Muscle of back (tissue), 11 donors: Measurements from ENCODE around the gene SLC22A5. TPM values are rescaled to one million over a fixed set of nuclear protein-coding genes. Genes with fewer than 3 reads are reported as not detected.
"Not testable (repeated sequence)": the region's sequence is repeated elsewhere in the genome, so short reads cannot be mapped to it uniquely, and the experiment has no call there.

ENCODE experiments used
- DNase-seq, 3 donors: peaks; one replicate each; pipeline versions ENCODE4 v3.0.0 to v3.0.0-alpha.2; 2013
- polyA plus RNA-seq, 10 donors: library from polyadenylated mRNA; unstranded; fragments of 120-200 nt; gene quantifications; one replicate each; pipeline ENCODE4 v1.2.1, GENCODE V29; 2013; ENCODE audit not compliant: insufficient read length in 10 of 10

SLC22A5 gene
- polyA plus RNA-seq, 10 donors: 5.8 to 15.5 (median 8.7) TPM

DNA sequence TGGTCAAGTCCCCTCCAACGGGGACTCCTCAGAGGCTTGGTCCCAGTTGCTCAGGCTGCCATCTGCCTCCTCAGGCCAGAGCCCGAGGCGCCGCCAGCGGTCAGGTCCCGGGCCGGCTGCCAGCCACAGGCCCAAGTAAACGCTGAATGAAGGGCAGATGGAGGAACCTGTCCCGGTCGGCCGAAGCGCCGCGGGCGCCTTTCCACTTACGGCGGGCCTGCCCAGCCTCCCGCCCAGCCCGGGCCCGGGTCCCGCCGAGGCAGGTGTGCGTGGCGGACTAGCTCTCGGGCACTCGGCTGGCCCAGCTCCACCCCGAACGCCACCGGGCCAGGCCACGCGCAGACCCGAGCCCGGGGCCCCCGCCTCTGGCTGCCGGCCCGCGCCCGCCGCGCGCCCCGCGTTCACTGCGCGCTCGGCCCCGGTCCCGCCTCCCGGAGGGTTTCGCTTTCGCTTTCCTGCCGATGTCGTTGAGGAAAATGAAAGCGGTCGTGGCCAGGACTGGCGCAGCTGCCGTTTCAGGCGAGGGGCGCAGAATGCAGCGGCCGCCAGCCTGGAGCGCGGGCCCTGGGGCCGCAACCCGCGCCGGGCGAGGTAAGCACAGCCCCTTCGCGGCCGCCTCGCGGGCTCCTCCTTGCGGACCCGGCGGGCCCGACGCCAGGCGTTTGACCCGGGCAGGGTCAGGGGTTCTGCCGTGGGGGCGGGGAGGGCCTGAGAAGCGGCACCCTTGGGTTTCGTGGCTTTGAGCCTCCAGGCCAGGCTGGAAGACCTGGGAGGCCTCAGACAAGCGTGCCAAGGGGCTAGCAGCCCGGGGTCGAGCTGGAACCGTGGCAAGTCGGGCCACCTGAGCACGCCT is 41.2 kb downstream of the SLC22A5 start:
- DNase-seq: peak; percentile 74 to 93 (median 82)

DNA sequence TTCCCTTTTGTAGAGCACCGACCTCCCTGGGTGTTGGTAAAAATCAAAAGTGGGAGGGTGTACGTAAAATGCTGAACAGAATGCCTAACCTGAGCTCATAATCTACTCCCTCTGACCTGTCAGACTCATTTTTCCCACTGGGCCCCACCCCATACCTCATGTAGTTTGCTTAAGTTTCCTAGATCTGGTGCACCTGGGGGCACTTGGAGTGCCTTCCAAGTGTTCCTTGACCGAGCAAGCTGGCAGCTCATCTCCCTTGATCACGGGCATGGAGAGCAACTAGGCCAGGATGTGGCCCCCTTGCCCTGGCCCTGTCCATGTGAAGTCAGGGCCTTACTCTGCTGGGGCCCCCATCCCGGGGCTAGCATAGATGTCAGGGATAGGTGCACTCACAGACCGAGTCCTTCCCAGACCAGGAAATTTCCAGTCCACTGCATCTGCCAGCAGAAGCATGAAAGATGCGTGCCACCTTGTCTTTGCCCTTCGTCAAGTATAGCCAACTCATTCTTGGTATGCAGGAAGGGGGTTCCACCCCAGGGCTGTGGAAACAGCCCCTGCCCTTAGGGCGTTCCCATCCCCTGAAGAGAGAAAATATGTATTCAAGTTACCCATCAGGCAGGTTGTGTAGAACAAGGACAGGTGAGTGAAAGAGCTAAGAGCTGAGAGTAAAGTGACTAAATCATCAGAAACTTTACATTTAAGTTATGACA is 41.9 kb downstream of the SLC22A5 start:
- no peak for DNase-seq

DNA sequence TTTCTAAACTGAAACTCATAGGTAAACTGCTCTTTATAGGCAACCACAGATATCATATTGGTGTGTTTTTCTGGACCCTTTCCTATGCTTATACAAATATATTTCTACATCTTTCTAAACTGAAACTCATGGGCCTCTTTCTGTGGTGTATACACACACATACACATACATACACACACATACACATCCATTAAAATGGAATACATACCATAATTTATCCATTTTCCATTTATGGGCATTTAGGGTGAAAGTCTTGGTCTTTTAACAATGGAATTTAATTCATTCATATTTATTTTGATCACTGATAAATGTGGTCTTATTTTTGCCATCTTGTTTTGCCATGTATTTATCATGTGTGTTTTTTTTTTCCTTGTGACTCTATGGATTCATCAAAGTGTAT is 44.1 kb downstream of the SLC22A5 start:
- DNase-seq: no peak

DNA sequence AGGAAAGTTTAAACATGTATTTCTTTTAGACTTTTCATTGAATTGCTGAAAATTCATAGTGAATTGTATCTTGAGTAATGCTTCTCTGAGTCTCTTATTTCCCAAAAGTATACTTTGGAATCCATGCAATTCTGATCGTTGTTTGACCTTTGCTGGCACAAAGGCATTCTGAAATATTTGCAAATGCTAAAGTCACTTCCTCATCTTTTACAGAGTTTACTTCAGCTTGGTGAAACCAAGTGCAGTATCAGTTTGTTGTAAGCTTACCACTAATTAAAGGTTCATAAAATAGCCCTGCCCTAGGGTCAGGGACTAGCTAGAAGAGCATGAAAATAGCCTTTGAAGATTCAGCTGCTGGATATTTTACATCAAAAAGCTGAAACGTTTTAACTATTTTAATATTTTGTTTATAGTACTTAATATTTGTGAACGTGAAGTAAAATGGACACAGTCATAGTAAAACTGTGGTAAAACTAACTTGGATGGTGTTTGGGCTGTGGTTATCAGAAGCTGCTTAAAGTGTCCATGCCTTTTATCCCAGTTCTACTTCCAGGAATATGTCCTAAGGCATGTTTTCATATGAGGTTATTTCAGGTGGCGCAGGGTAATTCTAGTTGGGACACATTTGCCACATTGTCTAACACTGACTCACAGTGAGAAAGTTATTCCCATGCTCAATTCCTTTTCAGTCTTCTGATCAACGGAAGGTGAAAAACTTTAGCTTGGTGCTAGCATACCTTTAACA is 45.3 kb downstream of the SLC22A5 start:
- peak in 1 of 3 donors; percentile 62 for DNase-seq

DNA sequence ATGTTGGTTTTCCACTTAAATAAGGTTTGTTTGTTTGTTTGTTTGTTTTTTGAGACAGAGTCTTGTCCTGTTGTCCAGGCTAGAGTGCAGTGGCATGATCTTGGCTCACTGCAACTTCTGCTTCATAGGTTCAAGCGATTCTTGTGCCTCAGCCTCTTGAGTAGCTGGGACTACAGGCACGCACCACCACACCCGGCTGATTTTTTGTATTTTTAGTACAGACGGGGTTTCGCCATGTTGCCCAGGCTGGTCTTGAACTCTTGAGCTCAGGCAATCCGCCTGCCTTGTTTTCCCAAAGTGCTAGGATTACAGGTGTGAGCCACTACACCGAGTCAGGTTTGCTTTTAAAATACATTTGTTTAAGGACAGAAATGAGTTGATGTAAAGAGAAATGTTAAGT is 46.0 kb downstream of the SLC22A5 start:
- DNase-seq: not testable (repeated sequence)

DNA sequence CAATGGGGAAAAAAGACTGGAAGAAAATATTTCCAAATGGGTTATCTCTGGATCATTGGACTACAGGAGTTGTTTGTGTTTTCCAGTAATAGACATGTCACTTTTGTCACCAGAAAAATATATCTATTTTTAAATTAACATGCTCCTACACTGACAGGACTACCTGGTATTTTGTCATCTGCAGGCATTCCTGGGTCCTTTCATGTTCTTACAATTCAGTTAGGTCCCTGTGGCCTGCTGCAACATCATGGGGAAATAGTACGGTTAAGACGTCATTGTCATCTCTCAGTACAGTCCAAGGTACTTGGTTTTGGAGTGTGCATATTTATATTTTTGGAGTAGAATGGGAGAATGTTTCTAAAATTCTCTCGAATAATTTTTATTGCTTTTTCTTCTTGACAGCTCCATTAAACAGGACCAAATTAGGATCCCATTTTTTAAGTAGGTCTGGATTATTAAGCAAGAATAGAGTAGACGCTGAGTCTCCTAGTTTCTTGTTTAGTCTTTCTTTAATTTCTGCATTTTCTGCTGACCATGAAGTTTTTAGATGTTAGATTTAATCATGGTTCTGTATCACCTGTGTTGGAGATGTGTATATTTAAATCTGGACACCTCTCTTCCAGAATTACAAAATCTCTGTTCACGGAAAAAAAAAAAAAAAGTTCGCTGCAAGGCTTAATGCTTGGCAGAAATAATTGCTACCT is 46.9 kb downstream of the SLC22A5 start:
- DNase-seq: no peak

DNA sequence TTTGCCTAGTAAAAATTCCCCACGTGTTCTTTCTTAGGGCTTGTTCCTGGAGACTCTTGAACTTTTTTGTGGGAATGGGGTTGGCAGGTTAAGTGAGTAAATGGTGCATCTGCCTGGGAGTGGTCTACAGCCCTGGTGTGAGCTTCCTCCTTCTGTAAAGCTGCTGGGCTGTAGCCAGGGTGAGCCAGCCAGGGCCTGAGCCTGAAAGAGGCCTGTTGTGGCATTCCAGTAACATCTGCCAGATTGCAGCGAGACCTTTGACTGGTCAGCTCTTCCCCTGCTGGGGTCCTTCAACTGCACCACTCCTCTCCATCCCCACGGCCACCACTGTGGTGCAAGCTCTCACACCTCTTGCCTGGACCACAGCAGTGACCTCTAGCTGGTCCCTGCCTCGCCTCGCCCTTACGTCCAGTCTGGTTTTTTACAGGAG is 47.5 kb downstream of the SLC22A5 start:
- DNase-seq: no peak

DNA sequence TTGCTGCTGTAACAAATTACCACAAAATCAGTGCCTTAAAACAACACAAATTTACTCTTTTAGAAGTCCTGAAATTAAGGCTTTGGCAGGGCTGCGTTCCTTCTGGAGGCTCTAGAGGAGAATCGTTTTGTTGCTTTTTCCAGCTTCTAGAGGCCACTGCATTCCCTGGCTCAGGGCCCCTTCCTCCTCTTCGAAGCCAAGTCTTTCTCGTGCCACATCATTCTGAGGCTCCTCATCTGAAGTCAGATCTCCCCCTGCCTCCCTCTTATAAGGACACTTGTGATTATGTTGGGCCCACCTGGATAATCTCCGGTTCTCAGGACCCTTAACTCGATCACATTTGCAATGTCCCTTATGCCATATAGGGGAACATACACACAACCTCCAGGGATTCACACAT is 48.0 kb downstream of the SLC22A5 start:
- no peak for DNase-seq

DNA sequence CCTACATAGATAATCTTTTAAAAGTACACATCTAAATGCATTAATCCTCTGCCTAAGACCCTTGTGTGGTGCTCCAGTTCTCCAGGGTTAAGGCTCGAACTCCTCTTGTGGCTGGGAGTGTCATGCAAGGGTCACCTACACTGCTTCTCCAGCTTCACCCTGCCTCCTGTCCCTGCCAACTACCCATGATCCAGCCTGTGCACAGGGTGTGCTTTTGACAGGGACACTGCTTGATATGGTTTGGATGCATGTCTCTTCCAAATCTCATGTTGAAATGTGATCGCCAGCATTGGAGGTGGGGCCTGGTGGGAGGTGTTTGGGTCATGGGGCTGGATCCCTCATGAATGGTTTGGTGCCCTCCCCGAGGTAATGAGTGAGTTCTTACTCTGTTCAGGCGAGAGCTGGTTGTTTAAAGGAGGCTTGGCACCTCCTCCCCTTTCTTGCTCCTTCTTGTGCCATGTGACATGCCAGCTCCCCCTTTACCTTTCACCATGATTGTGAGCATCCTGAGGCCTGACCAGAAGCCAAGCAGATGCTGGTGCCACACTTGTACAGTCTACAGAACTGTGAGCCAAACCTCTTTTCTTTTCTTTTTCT is 48.5 kb downstream of the SLC22A5 start:
- no peak for DNase-seq

DNA sequence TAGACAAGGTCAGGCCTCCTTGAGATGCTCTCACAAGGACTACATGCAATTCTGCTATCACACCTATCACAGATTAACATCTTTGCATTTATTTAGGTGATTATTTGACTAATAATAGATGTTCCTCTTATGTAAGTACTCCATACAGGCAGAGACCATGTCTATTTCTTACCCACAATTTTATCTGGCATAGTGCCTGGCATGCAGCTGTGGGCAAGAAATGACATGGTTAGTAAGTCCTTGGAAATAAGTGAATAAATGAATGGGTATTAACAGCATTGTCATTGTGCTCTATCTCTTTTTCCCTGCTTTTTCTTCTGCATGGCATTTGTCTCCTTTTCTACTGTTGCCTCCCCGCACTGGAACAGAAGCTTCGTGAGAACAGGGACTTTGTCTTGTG is 49.4 kb downstream of the SLC22A5 start:
- DNase-seq: no peak

DNA sequence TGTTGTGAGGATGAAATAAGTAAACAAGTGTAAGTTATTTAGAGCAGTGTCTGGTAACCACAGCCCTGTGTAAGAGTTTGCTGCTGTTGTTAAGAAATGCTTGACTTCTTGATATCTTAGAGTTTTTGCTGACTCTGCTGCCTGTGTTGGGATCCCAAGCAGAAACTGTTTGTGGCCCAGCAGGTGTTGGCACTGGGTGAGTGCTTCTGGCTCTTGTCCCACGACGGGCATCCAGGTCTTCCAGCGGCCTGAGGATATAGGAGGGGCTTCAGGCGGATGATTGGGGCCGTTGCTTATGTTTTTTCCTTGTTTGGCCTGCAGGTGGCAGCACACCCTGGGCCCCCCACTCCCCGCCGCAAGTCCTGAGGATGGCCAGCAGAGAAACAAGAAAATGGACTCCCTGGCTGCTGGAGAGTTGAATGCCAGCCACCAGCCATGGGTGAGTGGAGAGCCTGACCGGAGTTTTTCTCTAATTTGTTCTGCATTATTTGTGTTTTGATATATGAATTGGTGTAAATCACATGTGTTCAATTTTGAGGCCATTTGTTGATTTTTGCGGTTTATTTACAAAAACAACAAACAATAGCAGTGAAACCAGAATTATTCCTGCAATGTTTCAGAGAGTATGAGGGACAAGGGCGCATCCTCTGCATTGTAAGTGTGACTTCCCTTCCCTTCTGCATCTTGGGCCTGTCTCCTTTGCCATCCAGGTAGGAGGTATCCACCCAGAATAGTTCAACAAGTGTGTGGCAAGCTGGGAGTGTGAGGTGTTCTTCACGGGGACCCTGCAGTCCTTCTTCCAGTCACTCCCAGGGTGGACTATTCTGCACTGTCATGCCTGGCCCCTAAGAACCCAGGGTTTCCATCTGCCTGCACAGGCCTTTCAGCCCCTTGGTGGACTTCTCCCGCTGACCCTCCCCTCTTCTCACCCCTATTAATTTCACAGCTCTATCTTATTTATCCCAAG is 50.3 kb downstream of the SLC22A5 start:
- DNase-seq: peak; percentile 67 to 91 (median 81)

DNA sequence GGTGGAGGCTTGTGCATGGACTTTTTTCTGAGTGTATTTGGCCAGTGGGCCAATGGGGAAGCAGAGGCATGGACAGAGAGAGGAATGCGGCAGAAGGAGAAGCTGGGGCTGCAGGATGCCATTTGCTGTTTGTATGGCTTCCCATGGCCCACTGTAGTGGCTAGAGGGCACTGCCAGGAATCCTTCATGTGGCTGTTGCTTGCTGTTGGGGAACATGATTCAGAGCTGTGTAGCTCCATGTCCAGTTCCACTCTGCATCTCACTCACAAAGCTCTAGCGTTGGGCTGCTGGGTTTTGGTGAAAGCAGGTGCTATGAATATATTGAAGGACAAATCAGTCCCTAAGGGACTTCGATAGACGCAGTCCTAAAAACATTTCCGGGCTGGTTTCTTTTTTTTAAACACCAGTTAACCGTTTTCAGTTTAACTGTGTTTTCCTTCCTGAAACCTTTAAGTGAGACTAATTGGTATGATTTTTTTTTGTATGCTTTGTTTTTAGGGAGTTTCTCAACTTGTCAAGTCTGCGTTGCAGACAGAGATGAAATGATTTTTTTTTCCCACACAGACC is 51.3 kb downstream of the SLC22A5 start:
- no peak for DNase-seq

DNA sequence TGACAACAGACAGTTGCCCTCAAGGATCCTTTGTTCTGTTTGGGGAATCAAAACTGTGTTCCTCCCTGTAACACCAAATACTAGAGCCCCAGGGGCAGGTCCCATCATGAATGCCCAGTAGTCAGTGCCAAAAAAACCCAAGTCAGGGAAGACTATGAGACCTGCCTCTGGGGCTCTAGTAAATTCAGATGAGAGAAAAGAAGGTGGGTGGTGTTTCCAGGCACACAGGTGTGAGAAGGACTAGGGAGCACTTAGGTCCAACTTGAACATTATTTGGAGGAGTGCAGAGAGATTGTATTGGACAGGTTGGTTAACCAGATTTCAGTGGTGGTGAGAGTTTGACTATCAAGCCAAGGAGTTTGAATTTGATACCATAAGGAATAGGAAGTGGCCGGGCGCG is 52.0 kb downstream of the SLC22A5 start:
- DNase-seq: no peak

DNA sequence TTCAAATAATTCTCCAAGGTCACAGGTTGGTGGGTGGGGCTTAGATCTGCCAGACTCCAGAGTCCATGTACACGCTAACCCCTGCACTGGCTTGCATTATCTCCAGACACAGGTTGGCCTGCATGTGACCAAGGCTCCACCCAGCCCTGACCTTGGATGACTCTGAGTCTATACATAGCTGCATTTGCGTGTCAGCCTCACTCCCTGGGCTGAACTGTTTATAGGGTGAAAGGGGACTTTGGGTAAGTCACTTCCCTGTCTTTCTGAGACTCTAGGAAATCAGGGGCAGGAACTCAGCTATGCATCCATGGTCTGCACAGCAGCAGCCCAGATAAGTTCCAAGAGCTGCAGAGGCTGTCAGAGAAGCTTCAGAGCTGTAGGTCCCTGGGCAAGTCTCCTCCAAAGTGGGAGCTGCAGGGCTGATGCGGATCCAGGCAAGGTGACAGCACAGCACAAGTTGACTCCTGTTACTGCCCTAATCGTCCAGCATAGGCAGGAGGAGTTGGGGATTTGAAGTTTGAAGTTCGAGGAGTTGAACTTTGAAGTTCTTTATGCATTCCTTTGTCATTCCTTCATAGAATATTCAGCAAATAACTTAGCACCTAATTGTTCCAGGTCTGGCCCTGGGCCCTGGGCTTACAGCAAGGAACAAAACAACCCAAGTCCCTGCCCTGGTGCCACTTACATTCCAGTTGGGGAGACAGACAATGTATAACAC is 53.4 kb downstream of the SLC22A5 start:
- DNase-seq: no peak

DNA sequence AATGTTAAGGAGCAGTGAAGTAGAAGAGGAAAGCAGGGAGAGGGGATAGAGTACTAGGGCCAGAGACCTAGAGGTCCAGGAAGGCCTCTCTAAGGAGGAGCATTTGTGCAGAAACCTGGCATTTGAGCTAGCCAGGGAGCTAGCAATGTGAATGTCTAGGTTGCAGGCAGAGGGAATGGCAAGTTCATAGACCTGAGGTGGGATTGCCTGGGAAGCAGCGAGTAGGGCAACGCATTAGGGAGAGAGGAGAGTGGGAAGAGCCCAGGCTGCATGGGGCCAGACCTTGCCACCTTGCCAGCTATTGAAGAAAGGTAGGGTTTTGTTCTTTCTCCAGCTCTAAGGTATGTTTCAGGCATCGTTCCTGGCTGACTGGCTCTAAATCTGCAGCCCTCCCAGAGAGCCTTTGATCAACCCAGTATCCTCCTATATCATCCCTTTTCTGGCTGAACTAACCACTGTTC is 54.0 kb downstream of the SLC22A5 start:
- no peak for DNase-seq

DNA sequence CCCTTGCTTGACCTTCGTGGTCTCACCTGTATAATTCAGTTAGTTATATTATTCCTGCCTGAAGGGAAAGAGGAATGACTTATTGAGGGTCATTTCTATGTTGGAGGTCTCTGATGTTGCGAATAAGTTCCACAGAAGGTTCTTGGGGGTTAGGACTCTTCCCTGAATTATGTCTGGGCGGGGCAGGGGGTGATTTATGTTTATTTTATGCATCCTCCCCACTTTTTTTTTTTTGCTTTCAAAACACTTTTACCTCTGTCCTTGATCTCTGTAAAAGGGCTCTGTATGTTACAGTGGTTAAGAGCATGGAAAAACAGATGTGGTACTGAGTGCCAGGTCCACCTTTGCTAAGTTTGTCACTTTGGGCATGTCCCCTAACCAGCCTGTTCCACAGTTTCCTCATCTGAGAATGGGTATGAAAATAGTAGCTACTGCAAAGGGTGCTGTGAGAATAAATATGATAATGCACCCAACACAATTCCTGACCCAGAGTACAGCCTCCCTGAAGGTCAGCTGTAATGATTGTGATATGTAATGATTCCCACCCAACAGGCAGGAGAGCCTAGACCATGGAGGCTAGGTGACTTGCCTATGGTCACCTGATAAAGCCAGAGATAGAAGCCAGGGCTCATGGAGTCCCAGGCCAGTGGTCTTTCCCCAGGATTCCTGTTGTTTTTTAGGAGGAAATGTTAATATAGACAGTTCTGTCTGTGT is 54.8 kb downstream of the SLC22A5 start:
- no peak for DNase-seq

DNA sequence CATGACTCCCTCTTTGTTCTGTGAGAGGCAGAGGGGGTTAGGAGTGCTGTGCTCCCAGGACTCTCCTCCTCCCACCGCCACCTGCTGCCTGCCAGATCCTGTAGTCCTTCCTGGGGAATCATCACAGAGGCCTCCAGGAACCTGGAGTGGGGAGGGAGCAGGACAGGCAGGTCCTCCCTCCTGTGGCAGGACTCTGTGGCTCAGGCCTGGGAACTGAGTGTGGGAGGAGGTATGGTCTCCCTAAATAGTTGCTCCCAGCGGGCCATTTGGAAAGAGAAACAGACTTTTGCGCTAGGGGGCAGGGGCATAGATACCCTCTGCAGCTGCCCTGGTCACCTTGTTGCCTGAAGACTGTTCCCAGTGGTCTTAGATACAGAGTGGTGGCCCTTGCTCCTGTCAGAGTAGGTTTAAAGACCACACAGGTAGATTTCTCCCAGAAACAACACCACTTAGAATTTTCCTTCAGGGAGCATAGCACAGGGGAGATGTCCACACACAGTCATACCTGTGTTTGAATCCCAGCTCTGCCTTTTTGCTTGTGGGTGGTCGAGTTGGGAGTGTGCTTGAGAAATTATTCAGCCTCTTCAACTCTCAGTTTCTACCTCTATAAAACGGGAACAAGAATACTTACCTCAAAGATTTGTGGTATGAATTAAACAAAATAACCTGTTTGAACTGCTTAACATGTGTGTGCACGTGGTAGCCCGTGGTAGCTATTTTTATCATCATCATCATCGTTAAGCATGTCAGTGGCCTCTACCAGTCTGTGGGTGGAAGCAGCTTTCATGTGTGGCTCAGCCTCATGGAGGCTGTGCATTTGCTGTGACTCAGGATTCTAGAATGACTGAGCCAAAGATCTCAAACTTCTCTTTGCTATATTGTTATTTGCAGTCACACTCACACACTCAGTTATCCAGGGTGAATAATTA is 55.8 kb downstream of the SLC22A5 start:
- DNase-seq: peak in 1 of 3 donors; percentile 63
